ENCODE measurements around the gene SCFD2.
"Not testable (repeated sequence)": the region's sequence is repeated elsewhere in the genome, so short reads cannot be mapped to it uniquely, and the experiment has no call there.

SCFD2 gene

GRCh38 chr4:53156896-53157295, 209.0 kb downstream of the SCFD2 start:
- no peak for FAIRE-seq
- DNase-seq (ENCODE audit: insufficient read length, low spot score) = no peak

GRCh38 chr4:53152467-53152866, 213.4 kb downstream of the SCFD2 start:
- FAIRE-seq (no peak), DNase-seq (ENCODE audit: insufficient read length, low spot score) (no peak)

- DNase-seq (ENCODE audit: insufficient read length, low spot score) (no peak), FAIRE-seq (no peak)
These were observed 214.4 kb downstream of the SCFD2 start for GRCh38 chr4:53151489-53151788.

GRCh38 chr4:53150631-53151488, 215.0 kb downstream of the SCFD2 start:
- FAIRE-seq (no peak), DNase-seq (ENCODE audit: insufficient read length, low spot score) (no peak)

- DNase-seq (ENCODE audit: insufficient read length, low spot score) = no peak
- no peak for FAIRE-seq
These were observed 218.2 kb downstream of the SCFD2 start for GRCh38 chr4:53147711-53148110.

GRCh38 chr4:53147197-53147596, 218.7 kb downstream of the SCFD2 start:
- FAIRE-seq (no peak), DNase-seq (ENCODE audit: insufficient read length, low spot score) (no peak)

GRCh38 chr4:53141308-53141707, 224.6 kb downstream of the SCFD2 start:
- no peak for FAIRE-seq
- DNase-seq (ENCODE audit: insufficient read length, low spot score) = no peak

- not testable (repeated sequence) for DNase-seq (ENCODE audit: insufficient read length, low spot score); FAIRE-seq
These were observed 226.6 kb downstream of the SCFD2 start for GRCh38 chr4:53139256-53139655.

- FAIRE-seq = no peak
- DNase-seq (ENCODE audit: insufficient read length, low spot score) = no peak
These were observed 228.4 kb downstream of the SCFD2 start for GRCh38 chr4:53137468-53137867.

DNA sequence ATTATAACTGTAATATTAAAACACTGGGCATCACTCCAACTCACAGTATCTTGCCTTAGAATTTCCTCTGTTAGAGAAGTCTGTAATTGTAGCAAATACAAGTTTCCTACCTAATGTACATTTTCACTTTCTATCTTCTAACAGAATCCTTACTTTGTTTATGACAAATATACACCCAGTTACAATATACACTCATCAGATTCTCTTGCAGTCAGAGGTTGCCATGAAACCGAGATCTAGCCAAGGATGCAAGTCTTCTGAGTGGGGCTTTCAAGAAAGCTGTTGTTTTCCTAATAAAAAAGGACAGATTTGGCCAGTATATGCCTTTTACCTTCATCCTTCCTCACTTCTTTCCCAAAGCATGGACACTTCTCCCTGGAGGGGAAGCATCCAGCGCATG, 228.9 kb downstream of the SCFD2 start:
- no peak for FAIRE-seq
- DNase-seq (ENCODE audit: insufficient read length, low spot score) = no peak

GRCh38 chr4:53132132-53132891, 233.5 kb downstream of the SCFD2 start:
- DNase-seq (ENCODE audit: insufficient read length, low spot score) = no peak
- FAIRE-seq = no peak

DNA sequence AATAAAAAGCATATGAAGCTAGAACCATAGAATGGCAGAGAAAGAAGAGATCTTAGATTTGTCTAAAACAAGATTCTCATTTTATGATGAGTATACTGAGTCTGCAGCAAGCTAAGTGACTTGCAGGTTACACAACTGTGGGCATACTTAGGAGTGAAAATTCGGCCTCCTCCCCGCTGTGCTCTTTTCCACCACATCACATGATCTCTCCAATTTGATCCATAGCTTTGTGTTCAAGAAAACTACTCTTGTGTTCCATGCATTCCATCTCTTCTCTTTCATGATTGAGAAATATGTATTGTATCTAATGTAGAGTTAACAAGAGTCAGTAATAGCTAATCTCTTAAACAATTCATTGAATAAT, 234.3 kb downstream of the SCFD2 start:
- no peak for FAIRE-seq
- DNase-seq (ENCODE audit: insufficient read length, low spot score) = no peak

GRCh38 chr4:53130896-53131561, 234.8 kb downstream of the SCFD2 start:
- DNase-seq (ENCODE audit: insufficient read length, low spot score) = no peak
- FAIRE-seq = no peak

- FAIRE-seq (no peak), DNase-seq (ENCODE audit: insufficient read length, low spot score) (no peak)
These were observed 237.0 kb downstream of the SCFD2 start for GRCh38 chr4:53128706-53129357.

- no peak for FAIRE-seq
- no peak for DNase-seq (ENCODE audit: insufficient read length, low spot score)
These were observed 237.6 kb downstream of the SCFD2 start for GRCh38 chr4:53128231-53128630.

DNA sequence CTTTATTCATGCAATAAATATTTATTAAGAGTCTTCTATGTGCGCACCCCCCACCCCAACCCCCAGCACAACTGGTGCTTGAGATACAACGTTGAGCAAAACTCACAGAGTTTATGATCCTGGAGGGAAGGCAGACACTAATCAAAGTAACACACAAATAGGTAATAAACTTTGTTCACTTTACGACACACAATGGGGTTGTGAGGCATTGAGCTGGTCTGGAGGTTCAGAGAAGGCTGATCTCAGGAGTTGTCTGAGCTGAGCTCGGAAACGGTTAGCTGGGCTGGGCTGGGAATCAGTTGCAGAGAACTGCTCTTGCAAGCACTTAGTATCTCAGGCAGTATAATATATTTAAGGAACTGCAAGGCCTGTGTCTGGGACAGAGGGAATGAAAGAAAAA, 238.5 kb downstream of the SCFD2 start:
- no peak for FAIRE-seq
- DNase-seq (ENCODE audit: insufficient read length, low spot score) = no peak

- no peak for FAIRE-seq
These were observed 239.8 kb downstream of the SCFD2 start for GRCh38 chr4:53126099-53126498.

DNA sequence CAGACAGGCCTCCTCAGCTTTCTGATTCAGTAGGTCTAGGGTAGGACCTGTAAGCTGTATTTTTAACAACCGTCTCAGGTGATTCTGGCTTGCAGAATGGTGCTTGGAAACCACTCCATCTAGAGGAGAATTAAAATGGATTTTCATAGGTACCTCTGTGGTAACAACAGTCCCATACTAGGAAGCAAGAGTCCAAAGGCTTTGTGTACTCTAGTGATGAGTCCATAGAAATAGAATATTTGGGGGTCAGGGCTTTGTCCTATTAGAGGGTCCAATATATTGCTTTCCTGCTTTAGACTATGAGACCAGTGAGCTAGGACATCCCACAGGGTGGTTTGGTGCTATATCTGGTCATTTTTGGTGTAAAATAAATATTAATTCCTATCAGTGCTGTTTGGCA, 242.0 kb downstream of the SCFD2 start:
- DNase-seq (ENCODE audit: insufficient read length, low spot score) = no peak
- no peak for FAIRE-seq

More at GRCh38 chr4:53126099-53126498, 239.8 kb downstream of the SCFD2 start:
- no peak for DNase-seq (ENCODE audit: insufficient read length, low spot score)

DNA sequence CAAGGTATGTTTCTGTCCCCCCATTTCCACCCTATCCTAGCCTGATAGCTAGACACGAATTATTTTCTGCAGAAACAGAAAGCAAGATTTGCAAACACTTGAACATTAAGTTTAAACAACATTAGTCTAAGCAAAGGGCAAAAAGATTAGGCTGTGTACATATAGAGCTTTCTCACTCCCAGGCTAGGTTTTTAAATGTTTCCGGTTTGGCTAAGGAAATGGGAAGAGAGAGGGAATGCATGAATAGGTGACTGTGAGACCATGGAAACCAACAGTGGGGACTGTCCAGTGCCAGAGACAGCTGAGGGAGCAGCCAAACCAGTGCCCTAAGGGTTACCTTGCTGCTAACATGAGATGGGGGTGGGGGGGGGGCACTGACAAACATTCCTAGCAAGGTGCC, 242.7 kb downstream of the SCFD2 start:
- DNase-seq (ENCODE audit: insufficient read length, low spot score) (no peak), FAIRE-seq (no peak)

- FAIRE-seq (no peak), DNase-seq (ENCODE audit: insufficient read length, low spot score) (no peak)
These were observed 243.4 kb downstream of the SCFD2 start for GRCh38 chr4:53122280-53123116.
